HAP-1 (cell line): ENCODE data around the gene PTK7.

Source experiments
- DNase-seq, 2 experiments: peaks; one replicate each; pipeline ENCODE4 v3.0.0-alpha.2; 2016 to 2020; ENCODE audit warnings: low spot score in 2 of 2
- H3K27me3 ChIP-seq: fragments of 250-450 bp; sonication (Bioruptor Pico); 2 replicates; pipeline ENCODE4 v1.5.1; 2020; ENCODE audit warnings: low read depth, mild to moderate bottlenecking, moderate library complexity
- H3K36me3 ChIP-seq: fragments of 250-450 bp; sonication (Bioruptor Pico); replicated peaks from 2 replicates; pipeline ENCODE4 v1.5.1; 2020; ENCODE audit warnings: mild to moderate bottlenecking
- H3K4me1 ChIP-seq: fragments of 250-450 bp; sonication (Bioruptor Pico); 2 replicates; pipeline ENCODE4 v1.5.1; 2020; ENCODE audit warnings: mild to moderate bottlenecking
- H3K4me3 ChIP-seq: fragments of 250-450 bp; sonication (Bioruptor Pico); 2 replicates; pipeline ENCODE4 v1.5.1; 2020; ENCODE audit warnings: mild to moderate bottlenecking, moderate library complexity
- H3K9me3 ChIP-seq: fragments of 250-450 bp; sonication (Bioruptor Pico); 2 replicates; pipeline ENCODE4 v1.5.1; 2020; ENCODE audit warnings: mild to moderate bottlenecking, moderate library complexity
- in situ Hi-C: fragments of 300-500 bp; cut with MboI; formaldehyde crosslinking; loops from 3 replicates; pipeline ENCODE4 v1.14.3; 2020; ENCODE audit warnings: low sequenced_read_pairs, inconsistent platforms, mixed read lengths

PTK7 gene

GRCh38 chr6:43184268-43184985 is 108.3 kb downstream of the PTK7 start:
- H3K36me3 ChIP-seq = peaks cover 2% of the 10 kb centered on the region
- no peaks in the 10 kb centered on the region for H3K9me3 ChIP-seq
- H3K27me3 ChIP-seq = no peaks in the 10 kb centered on the region
- H3K4me1 ChIP-seq = peaks cover 8% of the 10 kb centered on the region
- in situ Hi-C loops = no loop called here
- no peak overlapping the region for H3K4me3 ChIP-seq
- no peak for DNase-seq

GRCh38 chr6:43185391-43185985 is 109.4 kb downstream of the PTK7 start:
- H3K36me3 ChIP-seq = no peaks in the 10 kb centered on the region; the same call in none of the 2 replicates
- no peak overlapping the region for H3K4me3 ChIP-seq
- peaks cover 8% of the 10 kb centered on the region for H3K4me1 ChIP-seq
- no peaks in the 10 kb centered on the region for H3K27me3 ChIP-seq
- no peaks in the 10 kb centered on the region for H3K9me3 ChIP-seq
- no peak for DNase-seq
- in situ Hi-C loops = no loop called here

GRCh38 chr6:43186019-43186418 is 109.9 kb downstream of the PTK7 start:
- no peaks in the 10 kb centered on the region for H3K27me3 ChIP-seq
- no peak overlapping the region for H3K4me3 ChIP-seq
- H3K36me3 ChIP-seq = no peaks in the 10 kb centered on the region; the same call in none of the 2 replicates
- H3K4me1 ChIP-seq = peaks cover 8% of the 10 kb centered on the region
- no peaks in the 10 kb centered on the region for H3K9me3 ChIP-seq
- DNase-seq = no peak
- in situ Hi-C loops = no loop called here

- H3K4me3 ChIP-seq = no peak overlapping the region
- no peaks in the 10 kb centered on the region for H3K9me3 ChIP-seq
- H3K36me3 ChIP-seq = no peaks in the 10 kb centered on the region; the same call in none of the 2 replicates
- DNase-seq = no peak
- peaks cover 3% of the 10 kb centered on the region for H3K4me1 ChIP-seq
- in situ Hi-C loops = no loop called here
- no peaks in the 10 kb centered on the region for H3K27me3 ChIP-seq
Measured at GRCh38 chr6:43186706-43187105, 110.6 kb downstream of the PTK7 start.

- H3K9me3 ChIP-seq = no peaks in the 10 kb centered on the region
- H3K4me1 ChIP-seq = no peaks in the 10 kb centered on the region
- in situ Hi-C loops = no loop called here
- no peaks in the 10 kb centered on the region for H3K27me3 ChIP-seq
- H3K36me3 ChIP-seq = no peaks in the 10 kb centered on the region; the same call in 1 of the 2 replicates
- no peak overlapping the region for H3K4me3 ChIP-seq
- no peak for DNase-seq
Measured at GRCh38 chr6:43187821-43188220, 111.7 kb downstream of the PTK7 start.

GRCh38 chr6:43188426-43188825 is 112.3 kb downstream of the PTK7 start:
- Histone ChIP-seq H3K27me3 (no peaks in the 10 kb centered on the region), H3K9me3 (no peaks in the 10 kb centered on the region), H3K4me1 (no peaks in the 10 kb centered on the region), H3K36me3 (no peaks in the 10 kb centered on the region; the same call in 1 of the 2 replicates), H3K4me3 (no peak overlapping the region)
- DNase-seq = no peak
- in situ Hi-C loops = no loop called here

GRCh38 chr6:43189776-43190304 is 113.7 kb downstream of the PTK7 start:
- H3K27me3 ChIP-seq = no peaks in the 10 kb centered on the region
- H3K9me3 ChIP-seq = no peaks in the 10 kb centered on the region
- H3K36me3 ChIP-seq = no peaks in the 10 kb centered on the region; the same call in 1 of the 2 replicates
- in situ Hi-C loops = no loop called here
- H3K4me1 ChIP-seq = no peaks in the 10 kb centered on the region
- H3K4me3 ChIP-seq = no peak overlapping the region
- DNase-seq = no peak

GRCh38 chr6:43192911-43193310 is 116.8 kb downstream of the PTK7 start:
- Histone ChIP-seq H3K4me3 (no peak overlapping the region), H3K27me3 (no peaks in the 10 kb centered on the region), H3K36me3 (peaks cover 2% of the 10 kb centered on the region; the same call in 1 of the 2 replicates), H3K9me3 (no peaks in the 10 kb centered on the region), H3K4me1 (no peaks in the 10 kb centered on the region)
- DNase-seq = no peak
- in situ Hi-C loops = no loop called here

GRCh38 chr6:43193929-43194328 is 117.8 kb downstream of the PTK7 start:
- Histone ChIP-seq H3K4me3 (no peak overlapping the region), H3K9me3 (no peaks in the 10 kb centered on the region), H3K4me1 (no peaks in the 10 kb centered on the region), H3K36me3 (peaks cover 4% of the 10 kb centered on the region; the same call in 1 of the 2 replicates), H3K27me3 (no peaks in the 10 kb centered on the region)
- no peak for DNase-seq
- in situ Hi-C loops = no loop called here

GRCh38 chr6:43196337-43196736 is 120.2 kb downstream of the PTK7 start:
- Histone ChIP-seq H3K4me3 (no peak overlapping the region), H3K27me3 (no peaks in the 10 kb centered on the region), H3K9me3 (no peaks in the 10 kb centered on the region), H3K4me1 (no peaks in the 10 kb centered on the region), H3K36me3 (peaks cover 4% of the 10 kb centered on the region; the same call in 1 of the 2 replicates)
- in situ Hi-C loops = no loop called here
- no peak for DNase-seq

GRCh38 chr6:43199912-43200311 is 123.8 kb downstream of the PTK7 start:
- DNase-seq = no peak
- Histone ChIP-seq H3K4me3 (no peak overlapping the region), H3K27me3 (no peaks in the 10 kb centered on the region), H3K4me1 (no peaks in the 10 kb centered on the region), H3K36me3 (peaks cover 4% of the 10 kb centered on the region; the same call in 1 of the 2 replicates), H3K9me3 (no peaks in the 10 kb centered on the region)
- in situ Hi-C loops = no loop called here

GRCh38 chr6:43200541-43200940 is 124.4 kb downstream of the PTK7 start:
- no peaks in the 10 kb centered on the region for H3K27me3 ChIP-seq
- H3K36me3 ChIP-seq = peaks cover 4% of the 10 kb centered on the region; the same call in 1 of the 2 replicates
- DNase-seq = no peak
- H3K4me1 ChIP-seq = no peaks in the 10 kb centered on the region
- H3K4me3 ChIP-seq = no peak overlapping the region
- H3K9me3 ChIP-seq = no peaks in the 10 kb centered on the region
- in situ Hi-C loops = no loop called here

- Histone ChIP-seq H3K27me3 (no peaks in the 10 kb centered on the region), H3K9me3 (no peaks in the 10 kb centered on the region), H3K4me1 (no peaks in the 10 kb centered on the region), H3K4me3 (no peak overlapping the region), H3K36me3 (peaks cover 4% of the 10 kb centered on the region; the same call in 1 of the 2 replicates)
- in situ Hi-C loops = no loop called here
- no peak for DNase-seq
Measured at GRCh38 chr6:43202451-43202850, 126.3 kb downstream of the PTK7 start.

GRCh38 chr6:43203029-43203717 is 127.1 kb downstream of the PTK7 start:
- in situ Hi-C loops = no loop called here
- DNase-seq = no peak

More at GRCh38 chr6:43203029-43203717, 127.1 kb downstream of the PTK7 start:
- H3K4me1 ChIP-seq = no peaks in the 10 kb centered on the region
- no peaks in the 10 kb centered on the region for H3K36me3 ChIP-seq
- H3K4me3 ChIP-seq = no peak overlapping the region
- H3K9me3 ChIP-seq = no peaks in the 10 kb centered on the region
- no peaks in the 10 kb centered on the region for H3K27me3 ChIP-seq
